Activated CD4-positive, CD25-positive, alpha-beta regulatory T cell treated with anti-CD3 and anti-CD28 coated beads, Interleukin-2, amount 50 U/mL, for 16 hours (primary cell): ENCODE results near the gene ZNF18.
"Not testable (repeated sequence)": the region's sequence is repeated elsewhere in the genome, so short reads cannot be mapped to it uniquely, and the experiment has no call there.

Source experiments
- DNase-seq: peaks from one replicate; pipeline ENCODE4 v3.0.0-alpha.2; 2020; ENCODE audit warnings: low read depth, low spot score

Gene ZNF18

GRCh38 chr17:11986179-11986941 lies 10.9 kb downstream of the ZNF18 start:
- DNase-seq: no peak

GRCh38 chr17:11981862-11982261 lies 15.4 kb downstream of the ZNF18 start:
- DNase-seq: no peak

- no peak for DNase-seq
Observed at GRCh38 chr17:11980813-11981212, 16.5 kb downstream of the ZNF18 start.

DNA sequence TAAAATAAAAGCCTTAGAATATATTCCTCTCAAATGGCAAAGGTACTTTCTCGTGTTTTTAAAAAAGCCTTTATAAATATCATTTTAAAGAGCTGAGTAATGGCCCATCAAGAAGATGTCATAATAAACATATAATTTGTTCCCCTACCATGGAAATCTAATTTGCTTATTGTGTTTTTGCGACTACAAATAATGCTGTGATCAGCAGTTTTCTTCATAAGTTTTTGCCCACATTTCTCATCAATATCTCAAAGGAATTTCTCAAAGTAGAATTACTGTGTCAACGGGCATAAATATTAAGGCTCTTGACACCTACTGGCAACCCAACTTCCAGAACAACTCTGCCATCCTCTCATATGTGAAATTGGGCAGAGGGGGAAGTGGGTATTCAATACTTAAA lies 17.5 kb downstream of the ZNF18 start:
- DNase-seq: no peak

DNA sequence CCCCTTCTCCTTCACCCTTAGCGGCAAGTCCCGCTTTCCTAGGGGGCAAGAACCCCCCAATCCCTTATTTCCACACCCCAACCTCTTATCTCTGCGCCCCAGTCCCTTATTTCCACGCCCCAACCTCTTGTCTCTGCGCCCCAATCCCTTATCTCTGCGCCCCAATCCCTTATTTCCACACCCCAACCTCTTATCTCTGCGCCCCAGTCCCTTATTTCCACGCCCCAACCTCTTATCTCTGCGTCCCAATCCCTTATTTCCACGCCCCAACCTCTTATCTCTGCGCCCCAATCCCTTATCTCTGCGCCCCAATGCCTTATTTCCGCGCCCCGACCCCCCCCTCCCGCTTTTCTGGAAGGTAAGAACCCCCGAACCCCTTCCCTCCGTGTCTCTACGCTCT lies 24.5 kb downstream of the ZNF18 start:
- DNase-seq: not testable (repeated sequence)

DNA sequence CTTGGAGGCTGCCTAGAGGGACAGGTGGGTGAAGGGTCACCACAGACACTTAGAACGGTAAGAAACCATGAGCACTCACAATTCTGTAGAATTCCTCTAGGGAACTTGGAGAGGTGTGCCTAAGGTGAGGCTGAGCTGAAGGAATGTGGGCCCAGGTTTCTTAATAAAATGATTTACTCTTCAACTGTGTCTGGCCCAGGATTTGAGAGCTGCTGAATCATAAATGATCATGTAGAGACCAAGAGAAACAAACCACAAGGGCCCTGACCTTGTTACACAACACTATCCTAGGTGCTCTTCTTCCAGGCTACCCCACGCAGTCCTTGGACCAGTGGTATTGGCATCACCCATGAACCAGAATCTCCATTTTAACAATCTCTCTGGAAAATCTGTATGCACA lies 27.7 kb downstream of the ZNF18 start:
- DNase-seq: no peak

GRCh38 chr17:11954936-11955335 lies 42.3 kb downstream of the ZNF18 start:
- no peak for DNase-seq

DNA sequence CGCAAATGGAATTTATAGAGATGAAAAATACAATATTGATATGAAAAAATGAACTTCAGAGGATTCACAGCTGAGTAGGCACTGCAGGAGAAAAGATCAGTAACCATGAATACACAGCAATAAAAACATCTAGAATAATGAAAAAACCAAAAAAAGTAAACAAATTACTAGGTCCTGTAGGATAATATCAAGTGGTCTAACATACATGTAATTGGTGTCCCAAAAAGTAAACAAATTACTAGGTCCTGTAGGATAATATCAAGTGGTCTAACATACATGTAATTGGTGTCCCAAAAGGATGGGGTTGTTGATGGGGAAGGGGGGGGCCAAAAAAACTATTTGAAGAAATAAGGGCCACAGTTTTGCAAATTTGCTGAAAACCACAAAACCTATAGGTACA lies 43.4 kb downstream of the ZNF18 start:
- DNase-seq: no peak

GRCh38 chr17:11952610-11953009 lies 44.7 kb downstream of the ZNF18 start:
- DNase-seq: no peak

- no peak for DNase-seq
Observed at GRCh38 chr17:11950771-11951519, 46.3 kb downstream of the ZNF18 start.

- not testable (repeated sequence) for DNase-seq
Observed at GRCh38 chr17:11949571-11949970, 47.7 kb downstream of the ZNF18 start.

DNA sequence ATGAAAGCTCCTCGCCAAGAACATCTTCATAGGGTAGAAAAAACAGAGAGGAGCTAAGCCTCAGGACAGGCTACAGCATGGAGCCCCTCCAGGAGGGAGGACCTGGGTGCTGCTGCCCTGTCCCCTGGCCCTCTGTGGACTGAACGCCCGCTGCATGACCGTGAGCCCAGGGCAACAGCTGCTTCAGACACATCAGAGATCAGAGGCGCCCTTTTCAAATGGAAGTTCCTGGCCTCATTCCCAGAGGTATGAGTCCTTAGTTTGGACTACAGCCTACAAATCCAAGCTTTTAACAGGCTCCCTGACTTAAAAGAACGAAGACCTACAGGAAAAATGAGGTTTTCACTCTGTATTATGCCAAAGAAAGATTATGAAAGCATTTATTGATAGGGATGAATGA lies 48.5 kb downstream of the ZNF18 start:
- DNase-seq: no peak

DNA sequence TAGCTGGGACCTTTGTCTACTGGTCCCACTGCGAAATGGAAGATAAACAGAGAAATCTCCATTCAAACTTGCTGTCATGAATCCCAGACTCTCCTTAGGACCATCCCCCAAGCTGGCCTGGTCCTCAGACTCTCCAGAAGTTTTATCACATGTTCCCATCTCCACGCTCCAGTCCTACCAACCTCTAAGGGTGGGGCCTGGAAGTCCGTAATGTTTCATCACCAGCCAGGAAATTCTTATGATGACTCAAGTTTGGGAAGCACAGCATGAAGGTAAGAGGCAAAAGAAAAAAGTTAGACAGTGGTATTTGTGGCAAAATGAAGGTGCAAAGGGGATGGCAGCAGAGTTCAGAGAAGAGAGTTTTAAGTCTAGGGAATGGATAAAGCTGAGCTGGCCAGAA lies 52.7 kb downstream of the ZNF18 start:
- no peak for DNase-seq

DNA sequence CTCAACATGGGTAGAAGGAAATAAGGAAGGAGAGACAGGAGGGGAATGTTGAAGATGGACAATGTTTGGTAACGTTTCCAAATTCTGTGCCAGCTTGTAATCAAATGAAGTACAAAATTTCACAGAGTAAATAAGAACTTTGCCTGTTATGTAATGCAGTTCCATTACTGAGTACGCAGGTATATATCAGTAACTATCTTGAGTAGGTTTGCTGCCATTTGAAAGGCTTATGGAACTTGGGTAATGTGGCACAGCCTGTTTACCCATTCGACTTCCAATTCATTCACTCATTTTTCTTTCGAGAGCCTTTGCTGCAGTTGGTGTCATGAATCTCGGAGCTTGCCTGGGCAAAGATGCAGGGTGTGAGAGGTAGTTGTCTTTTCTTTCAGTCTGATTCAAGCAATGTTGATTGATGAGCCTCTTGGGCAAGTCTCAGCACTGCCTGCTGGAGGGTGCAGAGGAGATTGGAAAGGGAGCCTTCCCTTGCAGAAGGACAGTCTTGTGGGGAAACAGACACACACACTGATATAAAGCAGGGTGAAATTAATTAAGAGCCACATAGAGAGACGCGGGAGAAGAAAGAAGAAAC lies 53.4 kb downstream of the ZNF18 start:
- no peak for DNase-seq

GRCh38 chr17:11943086-11943485 lies 54.2 kb downstream of the ZNF18 start:
- DNase-seq: not testable (repeated sequence)

DNA sequence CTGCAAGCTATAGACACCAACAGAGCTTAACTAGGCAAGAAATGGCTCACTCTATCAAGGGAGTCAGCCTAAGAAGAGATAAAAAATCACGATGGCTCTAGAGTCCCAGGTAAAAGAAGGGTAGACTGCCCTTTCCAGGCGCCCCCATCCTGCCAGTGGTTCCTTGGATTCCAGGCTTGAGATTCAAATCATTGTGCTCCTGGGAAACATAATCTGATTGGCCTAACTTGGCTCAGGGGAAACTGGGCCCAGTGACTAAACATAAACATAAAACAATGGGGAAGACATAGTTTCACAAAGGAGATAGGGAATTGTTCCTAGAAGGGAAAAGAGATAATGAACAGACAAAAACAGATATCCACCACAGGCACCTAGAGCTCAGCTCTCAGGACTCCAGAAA lies 56.4 kb downstream of the ZNF18 start:
- no peak for DNase-seq

GRCh38 chr17:11935734-11936406 lies 61.4 kb downstream of the ZNF18 start:
- DNase-seq: no peak

- DNase-seq: no peak
Observed at GRCh38 chr17:11932337-11932898, 64.9 kb downstream of the ZNF18 start.

- DNase-seq: no peak
Observed at GRCh38 chr17:11928436-11928835, 68.8 kb downstream of the ZNF18 start.
